OCI-LY3 (cell line): ENCODE data around the gene MED10.

Experiments
- H2AFZ ChIP-seq: fragments of 200-600, 300-600 bp; shearing (Covaris generic); 2 replicates; pipeline ENCODE4 v1.6.0; 2014; ENCODE audit warnings: antibody characterized with exemption, low read depth, low read length
- H3K27ac ChIP-seq: fragments of 200-600, 300-600 bp; sonication (generic); 2 replicates; pipeline ENCODE4 v1.5.1; 2014; ENCODE audit warnings: mild to moderate bottlenecking, low read length, moderate library complexity, mixed read lengths
- H3K27me3 ChIP-seq: fragments of 200-600, 300-600 bp; sonication (generic); 2 replicates; pipeline ENCODE4 v1.6.1; 2014; ENCODE audit warnings: low read depth, low read length, mixed read lengths
- H3K36me3 ChIP-seq: fragments of 200-600, 300-600 bp; sonication (generic); replicated peaks from 2 replicates; pipeline ENCODE3; 2014; ENCODE audit warnings: low read depth, low read length, mixed read lengths
- H3K4me1 ChIP-seq: fragments of 300-600, 200-600 bp; sonication (generic); 2 replicates; pipeline ENCODE4 v1.6.1; 2014; ENCODE audit warnings: low read length, mixed read lengths
- H3K4me2 ChIP-seq: fragments of 200-600, 300-600 bp; sonication (generic); 2 replicates; pipeline ENCODE4 v1.6.1; 2014; ENCODE audit warnings: low read length, mixed read lengths
- H3K4me3 ChIP-seq: fragments of 300-600, 200-600 bp; sonication (generic); 2 replicates; pipeline ENCODE4 v1.5.1; 2014; ENCODE audit warnings: antibody characterized with exemption, mild to moderate bottlenecking, low read length, moderate library complexity
- H3K79me2 ChIP-seq: fragments of 300-600, 200-600 bp; shearing (Covaris generic); 2 replicates; pipeline ENCODE4 v1.6.1; 2014; ENCODE audit warnings: mild to moderate bottlenecking, low read length, mixed read lengths
- H3K9ac ChIP-seq: fragments of 300-600, 200-600 bp; shearing (Covaris generic); 2 replicates; pipeline ENCODE4 v1.6.0; 2014; ENCODE audit warnings: mild to moderate bottlenecking, low read length, moderate library complexity
- H3K9me3 ChIP-seq: fragments of 200-600, 300-600 bp; shearing (Covaris generic); 2 replicates; pipeline ENCODE4 v1.6.1; 2014; ENCODE audit warnings: low read length, mixed read lengths; ENCODE audit not compliant: insufficient read depth
- H4K20me1 ChIP-seq: fragments of 200-600, 300-600 bp; sonication (generic); 2 replicates; pipeline ENCODE4 v1.6.1; 2016; ENCODE audit warnings: low read length, mixed read lengths; ENCODE audit not compliant: insufficient read depth
- EZH2phosphoT487 ChIP-seq: fragments of 200-600 bp; shearing (Covaris generic); IDR thresholded peaks from 2 replicates; pipeline ENCODE4 v1.6.1; 2018; ENCODE audit warnings: antibody characterized with exemption, mixed run types, low read depth
- TF ChIP-seq, protein P1 (sequence below): fragments of 200-600, 300-600 bp; sonication (generic); IDR thresholded peaks from 2 replicates; pipeline ENCODE4 v1.5.1; 2014; ENCODE audit warnings: antibody characterized with exemption, low read length, low read depth

MED10 gene

DNA sequence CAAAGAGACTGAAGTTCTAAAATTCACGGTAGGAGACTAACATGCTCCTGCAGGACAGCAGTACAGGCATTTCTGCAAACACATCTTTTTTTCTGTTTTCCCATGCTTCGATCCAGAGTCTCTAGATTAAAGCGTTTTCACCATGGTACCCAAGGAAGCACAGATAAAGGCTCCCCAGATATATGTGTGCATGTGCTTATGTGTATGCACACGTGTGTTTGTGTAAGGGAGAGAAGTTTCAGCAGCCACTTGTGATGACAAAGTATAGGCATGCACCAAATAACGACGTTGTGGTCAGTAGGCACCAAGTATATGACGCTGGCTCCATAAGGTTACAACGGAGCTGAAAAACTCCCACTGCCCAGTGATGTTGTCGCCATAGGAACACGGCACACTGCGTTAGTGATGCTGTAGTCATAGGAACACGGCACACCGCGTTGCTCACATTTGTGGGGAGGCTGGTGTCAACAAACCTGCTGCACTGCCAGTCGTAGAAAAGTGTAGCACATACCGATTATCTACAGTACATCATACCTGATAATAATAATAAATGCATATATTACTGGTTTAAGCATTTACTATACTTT lies 21.7 kb downstream of the MED10 start:
- no peaks in the 10 kb centered on the region for H3K4me1 ChIP-seq
- H2AFZ ChIP-seq: no peak overlapping the region
- H3K27me3 ChIP-seq: no peaks in the 10 kb centered on the region
- H3K36me3 ChIP-seq: no peaks in the 10 kb centered on the region
- H3K9me3 ChIP-seq: no peaks in the 10 kb centered on the region
- no peaks in the 10 kb centered on the region for H4K20me1 ChIP-seq
- H3K27ac ChIP-seq: no peak overlapping the region
- no peak overlapping the region for H3K9ac ChIP-seq
- H3K4me3 ChIP-seq: no peak overlapping the region
- H3K4me2 ChIP-seq: no peak overlapping the region
- no peaks in the 10 kb centered on the region for H3K79me2 ChIP-seq
- TF ChIP-seq EZH2phosphoT487: no peak
- TF ChIP-seq, protein P1, sequence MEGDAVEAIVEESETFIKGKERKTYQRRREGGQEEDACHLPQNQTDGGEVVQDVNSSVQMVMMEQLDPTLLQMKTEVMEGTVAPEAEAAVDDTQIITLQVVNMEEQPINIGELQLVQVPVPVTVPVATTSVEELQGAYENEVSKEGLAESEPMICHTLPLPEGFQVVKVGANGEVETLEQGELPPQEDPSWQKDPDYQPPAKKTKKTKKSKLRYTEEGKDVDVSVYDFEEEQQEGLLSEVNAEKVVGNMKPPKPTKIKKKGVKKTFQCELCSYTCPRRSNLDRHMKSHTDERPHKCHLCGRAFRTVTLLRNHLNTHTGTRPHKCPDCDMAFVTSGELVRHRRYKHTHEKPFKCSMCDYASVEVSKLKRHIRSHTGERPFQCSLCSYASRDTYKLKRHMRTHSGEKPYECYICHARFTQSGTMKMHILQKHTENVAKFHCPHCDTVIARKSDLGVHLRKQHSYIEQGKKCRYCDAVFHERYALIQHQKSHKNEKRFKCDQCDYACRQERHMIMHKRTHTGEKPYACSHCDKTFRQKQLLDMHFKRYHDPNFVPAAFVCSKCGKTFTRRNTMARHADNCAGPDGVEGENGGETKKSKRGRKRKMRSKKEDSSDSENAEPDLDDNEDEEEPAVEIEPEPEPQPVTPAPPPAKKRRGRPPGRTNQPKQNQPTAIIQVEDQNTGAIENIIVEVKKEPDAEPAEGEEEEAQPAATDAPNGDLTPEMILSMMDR: no peak

DNA sequence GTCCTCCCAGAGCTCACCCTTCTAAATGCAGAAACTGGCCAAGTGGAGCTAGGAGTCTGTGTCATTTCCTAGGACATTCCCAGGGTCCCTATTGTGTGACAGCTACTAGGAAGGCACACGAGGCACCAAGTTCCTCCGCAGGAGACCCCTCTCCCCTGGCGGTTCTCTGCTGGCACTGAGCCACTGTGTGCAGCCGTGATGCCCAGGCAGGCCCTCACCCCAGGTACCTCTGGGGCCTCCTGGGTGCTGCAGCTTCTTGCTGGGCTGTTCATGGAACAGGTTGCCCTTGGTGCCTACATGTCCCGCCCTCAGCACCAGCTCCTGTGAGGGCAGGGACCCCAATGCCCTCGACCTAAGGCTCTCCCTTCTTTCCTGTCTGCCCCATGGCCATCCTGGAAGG lies 23.1 kb downstream of the MED10 start:
- H3K4me1 ChIP-seq: no peaks in the 10 kb centered on the region
- no peaks in the 10 kb centered on the region for H3K79me2 ChIP-seq
- no peaks in the 10 kb centered on the region for H3K36me3 ChIP-seq
- no peak overlapping the region for H2AFZ ChIP-seq
- H4K20me1 ChIP-seq: no peaks in the 10 kb centered on the region
- no peak overlapping the region for H3K4me3 ChIP-seq
- no peak overlapping the region for H3K4me2 ChIP-seq
- no peak overlapping the region for H3K9ac ChIP-seq
- TF ChIP-seq, protein P1: no peak
- TF ChIP-seq EZH2phosphoT487: no peak
- H3K9me3 ChIP-seq: no peaks in the 10 kb centered on the region
- H3K27me3 ChIP-seq: no peaks in the 10 kb centered on the region
- H3K27ac ChIP-seq: no peak overlapping the region

DNA sequence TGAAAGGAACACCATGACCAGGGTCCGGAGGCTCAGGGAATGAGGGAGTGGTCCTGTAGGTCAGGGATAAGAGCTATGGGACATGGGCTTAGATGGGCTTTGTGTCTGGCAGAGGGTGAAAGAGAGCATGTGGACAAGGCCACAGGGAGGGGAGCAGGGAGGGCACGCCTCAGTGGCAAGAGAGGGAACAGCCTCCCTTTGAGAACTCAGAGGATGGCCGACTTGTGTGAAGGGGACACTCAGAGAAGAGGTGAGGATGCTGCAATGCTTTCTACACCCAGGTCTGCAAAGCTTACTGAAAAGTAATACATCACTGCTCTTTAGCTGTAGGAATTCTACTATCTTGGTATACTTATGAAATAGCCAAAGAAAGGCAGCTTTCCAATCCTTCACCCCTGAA lies 23.5 kb downstream of the MED10 start:
- H3K9ac ChIP-seq: no peak overlapping the region
- H3K27ac ChIP-seq: no peak overlapping the region
- no peak overlapping the region for H2AFZ ChIP-seq
- H3K4me1 ChIP-seq: no peaks in the 10 kb centered on the region
- TF ChIP-seq EZH2phosphoT487: no peak
- TF ChIP-seq, protein P1: no peak
- no peaks in the 10 kb centered on the region for H3K36me3 ChIP-seq
- H3K4me2 ChIP-seq: no peak overlapping the region
- no peaks in the 10 kb centered on the region for H3K27me3 ChIP-seq
- H3K9me3 ChIP-seq: no peaks in the 10 kb centered on the region
- no peaks in the 10 kb centered on the region for H3K79me2 ChIP-seq
- no peaks in the 10 kb centered on the region for H4K20me1 ChIP-seq
- H3K4me3 ChIP-seq: no peak overlapping the region

DNA sequence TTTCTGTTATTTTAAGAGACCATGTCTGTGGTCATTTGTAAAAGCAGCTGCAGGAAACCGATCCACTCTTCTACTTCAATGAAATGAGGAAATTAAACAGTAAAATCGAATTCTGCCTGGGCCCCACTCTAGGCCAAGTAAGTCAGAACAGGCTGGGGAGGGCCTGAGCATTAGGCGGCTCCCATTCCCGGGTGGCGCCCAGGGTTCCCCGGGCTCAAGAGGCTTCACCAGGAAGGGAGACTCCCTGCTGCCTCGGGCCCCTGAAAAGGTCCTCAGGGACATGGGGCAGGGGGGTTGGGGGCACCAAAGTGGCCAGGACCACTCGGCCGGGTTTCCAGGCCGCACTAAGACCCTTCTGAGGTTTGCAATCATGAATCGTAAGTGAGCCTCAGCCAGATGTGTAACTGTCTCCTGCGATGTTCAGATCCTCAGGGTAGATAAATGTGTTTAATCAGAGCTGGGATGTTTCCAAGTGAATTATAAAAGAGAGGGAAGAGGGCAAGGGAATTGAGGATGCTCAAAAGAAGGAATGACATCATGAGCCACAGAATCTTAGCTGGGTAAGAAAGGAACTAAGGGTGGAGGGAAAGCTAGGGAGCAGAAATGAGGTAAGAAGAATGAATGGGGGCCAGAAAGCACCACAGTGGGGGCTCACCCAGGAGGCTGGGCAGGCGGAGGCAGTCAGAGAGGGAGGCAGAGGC lies 24.6 kb downstream of the MED10 start:
- no peak overlapping the region for H3K27ac ChIP-seq
- H3K4me1 ChIP-seq: no peaks in the 10 kb centered on the region
- H3K4me3 ChIP-seq: no peak overlapping the region
- TF ChIP-seq, protein P1: no peak
- no peak for TF ChIP-seq EZH2phosphoT487
- H3K9me3 ChIP-seq: no peaks in the 10 kb centered on the region
- H4K20me1 ChIP-seq: no peaks in the 10 kb centered on the region
- no peak overlapping the region for H3K4me2 ChIP-seq
- H3K27me3 ChIP-seq: no peaks in the 10 kb centered on the region
- no peaks in the 10 kb centered on the region for H3K79me2 ChIP-seq
- no peak overlapping the region for H2AFZ ChIP-seq
- H3K9ac ChIP-seq: no peak overlapping the region
- no peaks in the 10 kb centered on the region for H3K36me3 ChIP-seq
